ENCODE measurements around the gene IPO5.

DNA sequence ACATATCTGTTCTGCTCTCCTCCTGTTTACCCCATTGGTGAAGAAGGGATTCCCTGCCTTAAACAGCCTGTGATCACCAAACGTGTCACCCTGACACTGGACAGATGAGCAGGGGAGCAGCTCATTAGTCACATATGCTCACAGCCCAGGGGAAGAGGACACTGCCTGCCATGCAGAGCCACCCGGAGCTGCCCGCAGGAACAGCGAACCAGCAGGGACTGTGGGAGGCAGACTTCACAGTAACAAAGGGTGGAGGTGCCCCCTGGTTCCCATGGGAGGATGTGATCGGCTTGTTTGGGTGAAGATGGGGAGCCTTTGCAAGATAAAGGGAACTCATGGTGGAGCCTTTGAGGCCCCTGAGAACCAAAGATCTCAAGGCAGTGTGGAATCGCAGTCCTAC is 100.8 kb downstream of the IPO5 start:
- TF ChIP-seq, protein P1, sequence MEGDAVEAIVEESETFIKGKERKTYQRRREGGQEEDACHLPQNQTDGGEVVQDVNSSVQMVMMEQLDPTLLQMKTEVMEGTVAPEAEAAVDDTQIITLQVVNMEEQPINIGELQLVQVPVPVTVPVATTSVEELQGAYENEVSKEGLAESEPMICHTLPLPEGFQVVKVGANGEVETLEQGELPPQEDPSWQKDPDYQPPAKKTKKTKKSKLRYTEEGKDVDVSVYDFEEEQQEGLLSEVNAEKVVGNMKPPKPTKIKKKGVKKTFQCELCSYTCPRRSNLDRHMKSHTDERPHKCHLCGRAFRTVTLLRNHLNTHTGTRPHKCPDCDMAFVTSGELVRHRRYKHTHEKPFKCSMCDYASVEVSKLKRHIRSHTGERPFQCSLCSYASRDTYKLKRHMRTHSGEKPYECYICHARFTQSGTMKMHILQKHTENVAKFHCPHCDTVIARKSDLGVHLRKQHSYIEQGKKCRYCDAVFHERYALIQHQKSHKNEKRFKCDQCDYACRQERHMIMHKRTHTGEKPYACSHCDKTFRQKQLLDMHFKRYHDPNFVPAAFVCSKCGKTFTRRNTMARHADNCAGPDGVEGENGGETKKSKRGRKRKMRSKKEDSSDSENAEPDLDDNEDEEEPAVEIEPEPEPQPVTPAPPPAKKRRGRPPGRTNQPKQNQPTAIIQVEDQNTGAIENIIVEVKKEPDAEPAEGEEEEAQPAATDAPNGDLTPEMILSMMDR (IDR thresholded peaks at IDR 0.05) = no peak
- no peak for TF ChIP-seq POLR2A (IDR thresholded peaks at IDR 0.05)
